GM12873 (cell line): ENCODE measurements around the gene PRSS12.

Experiments used
- TF ChIP-seq, protein P1 (sequence below): IDR thresholded peaks from 2 replicates; pipeline ENCODE4 v1.5.1; 2012; ENCODE audit warnings: low read depth, mild to moderate bottlenecking, moderate library complexity, low read length, control low read depth; ENCODE audit not compliant: insufficient read depth; ENCODE audit errors: missing control alignments

PRSS12 gene

DNA sequence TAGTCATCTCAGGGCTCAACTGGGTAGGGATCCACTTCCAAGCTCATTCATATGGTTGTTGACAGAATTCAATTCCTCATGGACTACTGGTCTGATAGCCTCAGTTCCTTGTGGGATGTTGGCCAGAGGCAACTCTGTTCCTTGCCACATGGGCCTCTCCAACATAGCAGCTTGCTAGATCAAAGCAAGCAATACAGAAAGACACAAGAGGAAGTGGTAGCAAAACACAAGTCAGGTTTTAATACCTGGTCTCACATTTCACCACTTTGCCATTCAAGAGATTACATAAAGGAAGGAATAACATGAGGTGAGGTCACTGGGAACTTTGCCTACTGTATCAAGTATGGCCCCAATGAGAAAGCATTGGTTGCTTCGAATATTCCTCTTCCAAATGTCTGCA lies 79.2 kb downstream of the PRSS12 start:
- TF ChIP-seq, protein P1, sequence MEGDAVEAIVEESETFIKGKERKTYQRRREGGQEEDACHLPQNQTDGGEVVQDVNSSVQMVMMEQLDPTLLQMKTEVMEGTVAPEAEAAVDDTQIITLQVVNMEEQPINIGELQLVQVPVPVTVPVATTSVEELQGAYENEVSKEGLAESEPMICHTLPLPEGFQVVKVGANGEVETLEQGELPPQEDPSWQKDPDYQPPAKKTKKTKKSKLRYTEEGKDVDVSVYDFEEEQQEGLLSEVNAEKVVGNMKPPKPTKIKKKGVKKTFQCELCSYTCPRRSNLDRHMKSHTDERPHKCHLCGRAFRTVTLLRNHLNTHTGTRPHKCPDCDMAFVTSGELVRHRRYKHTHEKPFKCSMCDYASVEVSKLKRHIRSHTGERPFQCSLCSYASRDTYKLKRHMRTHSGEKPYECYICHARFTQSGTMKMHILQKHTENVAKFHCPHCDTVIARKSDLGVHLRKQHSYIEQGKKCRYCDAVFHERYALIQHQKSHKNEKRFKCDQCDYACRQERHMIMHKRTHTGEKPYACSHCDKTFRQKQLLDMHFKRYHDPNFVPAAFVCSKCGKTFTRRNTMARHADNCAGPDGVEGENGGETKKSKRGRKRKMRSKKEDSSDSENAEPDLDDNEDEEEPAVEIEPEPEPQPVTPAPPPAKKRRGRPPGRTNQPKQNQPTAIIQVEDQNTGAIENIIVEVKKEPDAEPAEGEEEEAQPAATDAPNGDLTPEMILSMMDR: no peak

DNA sequence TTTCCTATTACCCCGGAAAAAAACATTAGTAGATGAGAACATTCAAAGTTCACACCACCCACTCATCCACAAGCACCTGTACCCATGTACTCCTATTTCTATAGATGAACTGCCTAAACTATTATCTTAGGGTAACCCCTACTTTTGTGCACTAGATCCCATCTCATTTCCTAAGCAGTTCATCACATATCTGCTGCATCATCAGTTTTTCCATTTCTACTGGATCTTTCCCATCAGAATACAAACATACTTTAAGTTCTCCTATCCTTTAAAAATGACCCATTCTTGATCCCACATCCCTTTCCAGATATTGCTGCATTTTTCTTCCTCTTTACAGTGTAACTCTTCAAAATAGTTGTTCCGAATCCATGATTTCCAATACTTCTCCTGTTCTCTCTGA lies 81.0 kb downstream of the PRSS12 start:
- TF ChIP-seq, protein P1: no peak

DNA sequence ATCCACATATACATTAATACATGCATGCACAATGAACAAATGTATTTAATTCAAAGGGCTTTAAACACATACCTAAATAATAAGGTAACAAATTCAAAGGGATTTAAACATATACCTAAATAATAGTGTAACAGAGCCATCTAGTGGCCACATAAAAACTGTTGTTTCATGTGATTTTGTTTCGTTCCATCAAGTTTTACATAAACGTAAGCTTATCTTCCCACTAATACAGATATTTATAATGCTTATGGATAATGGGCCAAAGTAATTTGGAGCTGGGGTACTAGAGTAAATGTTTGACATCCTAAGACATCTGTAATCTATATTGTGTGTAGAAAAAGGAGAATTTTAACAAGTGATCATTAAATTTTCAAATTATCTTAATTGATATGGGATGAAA lies 82.3 kb downstream of the PRSS12 start:
- TF ChIP-seq, protein P1: peak; percentile 36

DNA sequence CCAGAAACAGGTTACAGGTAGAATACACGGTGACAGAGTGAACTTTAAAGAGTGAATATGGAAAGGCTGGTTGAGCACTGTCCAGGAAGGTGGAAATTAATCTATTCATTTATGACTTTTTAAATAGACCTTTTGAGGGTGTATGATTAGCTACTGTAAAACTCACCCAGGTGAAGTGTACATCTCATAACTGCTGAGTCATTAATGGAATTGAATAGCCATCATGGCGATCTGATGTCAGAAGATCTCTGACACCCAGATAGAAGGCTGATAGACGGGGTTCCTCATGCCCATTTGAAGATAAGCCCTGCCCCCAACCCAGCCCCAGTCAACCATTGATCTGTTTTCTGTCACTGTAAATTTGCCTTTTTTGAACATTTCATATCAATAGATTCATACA lies 84.0 kb downstream of the PRSS12 start:
- TF ChIP-seq, protein P1: no peak

DNA sequence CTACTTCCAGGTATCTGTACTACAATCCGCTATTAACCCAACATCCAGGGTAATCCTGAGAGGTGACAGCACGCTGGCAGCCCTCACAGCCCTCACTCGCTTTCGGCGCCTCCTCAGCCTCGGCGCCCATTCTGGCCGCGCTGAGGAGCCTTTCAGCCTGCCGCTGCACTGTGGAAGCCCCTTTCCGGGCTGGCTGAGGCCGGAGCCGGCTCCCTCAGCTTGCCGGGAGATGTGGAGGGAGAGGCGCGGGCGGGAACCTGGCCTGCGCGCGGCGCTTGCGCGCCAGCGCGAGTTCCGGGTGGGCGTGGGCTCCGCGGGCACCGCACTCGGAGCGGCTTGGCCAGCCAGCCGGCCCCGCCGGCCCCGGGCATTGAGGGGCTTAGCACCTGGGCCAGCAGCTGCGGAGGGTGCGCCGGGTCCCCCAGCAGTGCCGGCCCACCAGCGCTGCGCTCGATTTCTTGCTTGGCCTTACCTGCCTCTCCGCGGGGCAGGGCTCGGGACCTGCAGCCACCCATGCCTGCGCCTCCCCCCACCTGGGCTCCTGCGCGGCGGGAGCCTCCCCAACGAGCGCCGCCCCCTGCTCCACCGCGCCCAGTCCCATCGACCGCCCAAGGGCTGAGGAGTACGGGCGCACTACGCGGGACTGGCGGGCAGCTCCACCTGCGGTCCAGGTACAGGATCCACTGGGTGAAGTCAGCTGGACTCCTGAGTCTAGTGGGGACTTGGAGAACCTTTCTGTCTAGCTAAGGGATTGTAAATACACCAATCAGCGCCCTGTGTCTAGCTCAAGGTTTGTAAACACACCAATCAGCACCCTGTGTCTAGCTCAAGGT lies 87.3 kb downstream of the PRSS12 start:
- TF ChIP-seq, protein P1: no peak

DNA sequence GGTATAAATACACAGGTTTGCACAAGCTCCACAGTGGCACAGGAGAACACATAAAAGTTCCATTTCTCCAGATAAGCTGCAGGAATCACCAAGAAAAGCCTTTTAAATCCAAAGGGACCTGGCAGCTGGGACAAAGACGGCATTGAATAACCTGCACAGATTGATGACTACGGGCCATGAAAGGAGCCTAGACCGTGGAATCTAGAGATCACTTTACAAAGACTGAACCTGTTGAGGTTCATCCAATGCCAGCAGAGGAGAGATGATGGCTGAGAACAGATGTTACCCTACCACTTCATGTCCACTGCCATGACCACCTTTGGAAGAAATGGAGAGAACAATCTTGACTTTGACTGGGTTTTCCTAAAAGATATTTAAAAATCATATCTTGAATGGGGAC lies 88.7 kb downstream of the PRSS12 start:
- TF ChIP-seq, protein P1: no peak

DNA sequence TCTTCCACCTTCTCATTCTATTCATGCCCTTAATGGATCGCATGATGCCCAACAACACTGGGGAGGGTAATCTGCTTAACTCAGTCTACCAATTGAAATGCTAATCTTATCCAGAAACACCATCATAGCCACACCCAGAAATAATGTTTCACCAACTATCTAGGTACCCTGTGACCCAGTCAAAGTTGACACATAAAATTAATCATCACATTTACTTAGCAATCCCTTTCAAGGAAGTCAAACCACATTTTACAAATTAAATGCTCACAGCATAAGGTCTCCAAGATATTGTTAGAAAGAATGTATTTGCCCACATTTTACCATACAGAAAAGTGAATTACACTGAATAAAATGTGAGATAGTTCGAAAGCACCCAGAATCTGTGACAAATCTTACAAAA lies 92.5 kb downstream of the PRSS12 start:
- TF ChIP-seq, protein P1: no peak
